HK-2 (cell line): ENCODE results near the gene ING1.
"Not testable (repeated sequence)": the region's sequence is repeated elsewhere in the genome, so short reads cannot be mapped to it uniquely, and the experiment has no call there.

Source experiments
- DNase-seq: peaks from one replicate; pipeline ENCODE4 v3.0.0-alpha.2; 2018; ENCODE audit not compliant: unreplicated experiment

Gene ING1

GRCh38 chr13:110695774-110696173, 17.7 kb upstream of the ING1 start:
- not testable (repeated sequence) for DNase-seq

- DNase-seq: no peak
Measured at GRCh38 chr13:110696776-110697175, 16.7 kb upstream of the ING1 start.

- no peak for DNase-seq
Measured at GRCh38 chr13:110697842-110698241, 15.7 kb upstream of the ING1 start.

GRCh38 chr13:110698689-110699088, 14.8 kb upstream of the ING1 start:
- DNase-seq: no peak

GRCh38 chr13:110699148-110700145, 14.1 kb upstream of the ING1 start:
- DNase-seq: no peak

GRCh38 chr13:110700186-110700585, 13.3 kb upstream of the ING1 start:
- no peak for DNase-seq

GRCh38 chr13:110700641-110701040, 12.9 kb upstream of the ING1 start:
- DNase-seq: no peak

GRCh38 chr13:110701061-110701460, 12.4 kb upstream of the ING1 start:
- not testable (repeated sequence) for DNase-seq

GRCh38 chr13:110702089-110702488, 11.4 kb upstream of the ING1 start:
- DNase-seq: no peak

GRCh38 chr13:110702591-110703526, 10.6 kb upstream of the ING1 start:
- DNase-seq: no peak

GRCh38 chr13:110705356-110705825, 8.1 kb upstream of the ING1 start:
- no peak for DNase-seq

GRCh38 chr13:110705826-110706569, 7.5 kb upstream of the ING1 start, which contains the start of gene CARS2:
TSS of gene CARS2 (minus strand) at chr13:110706116. CDS start at chr13:110706093, 23 bp downstream.
- DNase-seq: peak; percentile 96

- no peak for DNase-seq
Measured at GRCh38 chr13:110706570-110707372, 6.7 kb upstream of the ING1 start.

- DNase-seq: peak; percentile 81
Measured at GRCh38 chr13:110712081-110712848, 1.2 kb upstream of the ING1 start.

GRCh38 chr13:110712849-110713641, 455 bp upstream of the ING1 start:
- peak; percentile 97 for DNase-seq

GRCh38 chr13:110713981-110714796, 689 bp downstream of the ING1 start:
- DNase-seq: peak; percentile 40

- DNase-seq: no peak
Measured at GRCh38 chr13:110714797-110715394, 1.4 kb downstream of the ING1 start.
